NB4 (cell line): ENCODE measurements around the gene DPF3.

Source experiments
- DNase-seq: peaks from one replicate; pipeline ENCODE4 v3.0.0; 2010; ENCODE audit warnings: low read depth
- H3K4me3 ChIP-seq: one replicate; pipeline ENCODE4 v1.5.1; 2011; ENCODE audit warnings: mild to moderate bottlenecking, low read depth, low read length, moderate library complexity
- CTCF ChIP-seq: IDR thresholded peaks from one replicate; pipeline ENCODE4 v1.5.1; 2012; ENCODE audit warnings: low read depth, low read length
- MAX ChIP-seq: IDR thresholded peaks from 2 replicates; pipeline ENCODE4 v1.6.1; 2011; ENCODE audit warnings: low read depth, low read length
- MYC ChIP-seq: IDR thresholded peaks from 2 replicates; pipeline ENCODE4 v1.6.1; 2011; ENCODE audit warnings: low read depth, low read length
- POLR2A ChIP-seq: IDR thresholded peaks from 2 replicates; pipeline ENCODE4 v1.6.1; 2011; ENCODE audit warnings: mild to moderate bottlenecking; ENCODE audit not compliant: insufficient read length; ENCODE audit errors: extremely low read depth

Gene DPF3

GRCh38 chr14:72929316-72930080, 35.6 kb upstream of the DPF3 start:
- TF ChIP-seq MYC = no peak
- TF ChIP-seq CTCF = no peak
- TF ChIP-seq POLR2A = no peak
- TF ChIP-seq MAX = no peak
- no peak for DNase-seq
- no peak overlapping the region for H3K4me3 ChIP-seq

DNA sequence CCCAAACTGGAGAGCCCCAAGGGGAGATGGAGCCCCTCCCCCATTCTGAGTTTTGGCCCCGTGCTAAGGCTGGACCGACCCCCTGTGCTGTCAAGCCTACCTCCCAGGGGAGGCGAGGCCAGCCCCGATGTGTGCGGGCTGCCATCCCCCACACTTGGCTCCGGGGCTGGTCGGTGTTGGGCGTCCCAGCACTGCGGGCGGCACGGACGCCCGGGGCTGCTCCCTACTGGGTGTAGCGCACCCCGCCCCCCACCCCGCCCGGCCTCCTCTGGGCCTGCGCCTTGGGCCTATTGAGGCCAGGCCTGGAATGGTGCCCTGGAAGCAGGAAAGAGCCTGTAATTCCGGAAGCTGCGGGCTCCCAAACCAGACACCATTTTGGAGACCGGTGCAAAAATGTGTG, 35.0 kb upstream of the DPF3 start:
- no peak overlapping the region for H3K4me3 ChIP-seq
- no peak for DNase-seq
- TF ChIP-seq CTCF (no peak), MAX (no peak), MYC (no peak), POLR2A (no peak)

DNA sequence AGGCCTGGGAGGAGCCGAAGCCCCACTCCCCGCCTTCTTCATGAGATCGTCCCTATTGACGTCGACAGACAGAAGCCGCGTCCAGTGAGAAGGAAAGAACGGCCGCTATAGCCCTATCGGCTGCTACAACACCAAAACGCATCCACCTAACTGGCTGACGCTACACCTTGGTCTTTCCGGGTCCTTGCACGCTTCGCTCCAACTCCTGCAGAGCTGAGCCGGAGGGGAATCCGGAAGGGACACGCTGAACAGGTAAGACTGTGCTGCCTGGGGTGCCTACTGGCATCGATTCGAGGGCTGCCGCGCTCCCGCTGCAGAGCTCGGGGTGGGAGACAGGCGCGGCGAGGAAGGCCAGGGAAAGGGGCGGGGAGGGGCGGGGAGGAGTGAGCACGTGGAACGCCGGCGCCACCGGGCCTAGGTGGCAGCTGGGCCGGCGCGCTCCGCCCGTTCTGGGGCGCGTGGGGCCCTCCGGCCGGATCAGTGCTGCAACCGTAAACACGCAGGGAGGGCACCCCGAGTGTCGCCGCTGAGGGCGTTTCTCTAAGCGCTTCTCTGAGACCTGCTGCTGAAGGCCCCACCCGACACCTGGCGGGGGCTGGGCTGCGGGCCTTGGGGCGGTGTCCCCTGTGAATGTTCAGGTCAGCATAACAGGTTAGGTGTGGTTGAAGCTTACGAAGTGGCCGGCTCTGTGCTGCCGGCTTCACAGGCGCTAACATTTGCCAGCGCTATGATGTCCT, 32.6 kb upstream of the DPF3 start, which contains the start of gene DCAF4:
TSS of gene DCAF4 (plus strand) at position 173 of the 737 bp plus-strand sequence. CDS start 11,515 bp downstream, outside the sequence.
- TF ChIP-seq CTCF (no peak), MAX (peak; percentile 88), POLR2A (no peak), MYC (peak; percentile 70; the same call in 1 of the 2 replicates)
- DNase-seq = peak; percentile 98
- H3K4me3 ChIP-seq = peak within 1 kb of the TSS; percentile 80

GRCh38 chr14:72925815-72926291, 32.0 kb upstream of the DPF3 start:
- H3K4me3 ChIP-seq = no peak overlapping the region
- no peak for DNase-seq
- TF ChIP-seq POLR2A (no peak), MYC (no peak; the same call in 1 of the 2 replicates), MAX (no peak), CTCF (no peak)

GRCh38 chr14:72925171-72925759, 31.4 kb upstream of the DPF3 start:
- H3K4me3 ChIP-seq = no peak overlapping the region
- TF ChIP-seq MAX (no peak), CTCF (no peak), MYC (no peak), POLR2A (no peak)
- DNase-seq = no peak
